SIG-M5 treated with dmso at 0.1 percent for 504 hours (cell line): ENCODE results near the gene CYRIA.

ENCODE experiments used
- DNase-seq: peaks from one replicate; lab custom pipeline; 2025; ENCODE audit not compliant: unreplicated experiment; lab: John Stamatoyannopoulos, UW

CYRIA gene

GRCh38 chr2:16671760-16672159, 6.1 kb upstream of the CYRIA start:
- no peak for DNase-seq

- DNase-seq: no peak
Observed at GRCh38 chr2:16669388-16669787, 3.8 kb upstream of the CYRIA start.

GRCh38 chr2:16666449-16666801, 791 bp upstream of the CYRIA start:
- DNase-seq: peak; percentile 5

GRCh38 chr2:16664809-16665747, 556 bp downstream of the CYRIA start:
- DNase-seq: no peak

- peak; percentile 62 for DNase-seq
Observed at GRCh38 chr2:16664052-16664731, 1.4 kb downstream of the CYRIA start.

- DNase-seq: peak; percentile 16
Observed at GRCh38 chr2:16663121-16663905, 2.3 kb downstream of the CYRIA start.

- DNase-seq: no peak
Observed at GRCh38 chr2:16661936-16662839, 3.4 kb downstream of the CYRIA start.

- DNase-seq: no peak
Observed at GRCh38 chr2:16661526-16661925, 4.1 kb downstream of the CYRIA start.

- no peak for DNase-seq
Observed at GRCh38 chr2:16660556-16660955, 5.1 kb downstream of the CYRIA start.

- DNase-seq: no peak
Observed at GRCh38 chr2:16660114-16660513, 5.5 kb downstream of the CYRIA start.

- no peak for DNase-seq
Observed at GRCh38 chr2:16658076-16658739, 7.4 kb downstream of the CYRIA start.

GRCh38 chr2:16657671-16658070, 8.0 kb downstream of the CYRIA start:
- DNase-seq: no peak

- DNase-seq: peak; percentile 89
Observed at GRCh38 chr2:16656784-16657391, 8.7 kb downstream of the CYRIA start.

- DNase-seq: no peak
Observed at GRCh38 chr2:16655905-16656642, 9.6 kb downstream of the CYRIA start.

GRCh38 chr2:16655445-16655837, 10.2 kb downstream of the CYRIA start:
- no peak for DNase-seq

GRCh38 chr2:16654833-16655444, 10.7 kb downstream of the CYRIA start:
- DNase-seq: peak; percentile 39

GRCh38 chr2:16653799-16654198, 11.8 kb downstream of the CYRIA start:
- DNase-seq: peak; percentile 17

- no peak for DNase-seq
Observed at GRCh38 chr2:16653083-16653375, 12.6 kb downstream of the CYRIA start.
